ENCODE data around the gene LGALS8. TPM values are rescaled to one million over a fixed set of nuclear protein-coding genes. Genes with fewer than 3 reads are reported as not detected.

Gene LGALS8
- total RNA-seq, 4 donors from 2014 or later, result 32.8 to 83.3 (median 51.9) TPM

- DNase-seq (ENCODE audit: extremely low spot score), result no peak
- intact Hi-C loops (cut with DNase I), result no loop called here
- Histone ChIP-seq H3K4me3 (no peak overlapping the region), H3K27ac (replicated peaks in 1 of 4) (no peak overlapping the region), H3K27me3 (no peaks in the 10 kb centered on the region), H3K36me3 (no peaks in the 10 kb centered on the region), H3K9me3 (no peaks in the 10 kb centered on the region), H3K4me1 (peaks cover 0 to 8% (median 7%) of the 10 kb centered on the region in 4 donors)
- WGBS, result 96% methylated on average over 2 of the region's 2 CpGs
- TF ChIP-seq POLR2AphosphoS5 (IDR thresholded peaks at IDR 0.05) (no peak), CTCF (IDR thresholded peaks at IDR 0.05) (no peak), EP300 (IDR thresholded peaks at IDR 0.05) (no peak), POLR2A (IDR thresholded peaks at IDR 0.05; ENCODE audit: low read depth) (no peak)
Measured at GRCh38 chr1:236492378-236492777, 31.4 kb upstream of the LGALS8 start.

GRCh38 chr1:236494082-236494481, 29.7 kb upstream of the LGALS8 start:
- 95% methylated on average over 11 of the region's 11 CpGs for WGBS
- no peak for DNase-seq (ENCODE audit: extremely low spot score)
- TF ChIP-seq CTCF (IDR thresholded peaks at IDR 0.05), result no peak
- TF ChIP-seq EP300 (IDR thresholded peaks at IDR 0.05), result no peak
- no peak for TF ChIP-seq POLR2AphosphoS5 (IDR thresholded peaks at IDR 0.05)
- TF ChIP-seq POLR2A (IDR thresholded peaks at IDR 0.05; ENCODE audit: low read depth), result no peak
- Histone ChIP-seq H3K9me3 (no peaks in the 10 kb centered on the region), H3K27me3 (no peaks in the 10 kb centered on the region), H3K36me3 (no peaks in the 10 kb centered on the region), H3K27ac (replicated peaks in 1 of 4) (no peak overlapping the region), H3K4me1 (peaks cover 0 to 8% (median 7%) of the 10 kb centered on the region in 4 donors), H3K4me3 (no peak overlapping the region)
- intact Hi-C loops (cut with DNase I), result no loop called here

- DNase-seq (ENCODE audit: extremely low spot score), result no peak
- intact Hi-C loops (cut with DNase I), result no loop called here
- 43% methylated on average over 10 of the region's 10 CpGs for WGBS
- Histone ChIP-seq H3K4me1 (peaks cover 0 to 8% (median 7%) of the 10 kb centered on the region in 4 donors), H3K9me3 (no peaks in the 10 kb centered on the region), H3K4me3 (no peak overlapping the region), H3K36me3 (no peaks in the 10 kb centered on the region), H3K27ac (replicated peaks in 1 of 4) (no peak overlapping the region), H3K27me3 (no peaks in the 10 kb centered on the region)
- TF ChIP-seq POLR2A (IDR thresholded peaks at IDR 0.05; ENCODE audit: low read depth), result no peak
- no peak for TF ChIP-seq EP300 (IDR thresholded peaks at IDR 0.05)
- TF ChIP-seq POLR2AphosphoS5 (IDR thresholded peaks at IDR 0.05), result no peak
- no peak for TF ChIP-seq CTCF (IDR thresholded peaks at IDR 0.05)
Measured at GRCh38 chr1:236494586-236495466, 29.0 kb upstream of the LGALS8 start.

- Histone ChIP-seq H3K36me3 (no peaks in the 10 kb centered on the region), H3K4me1 (peaks cover 0 to 8% (median 7%) of the 10 kb centered on the region in 4 donors), H3K27me3 (no peaks in the 10 kb centered on the region), H3K27ac (replicated peaks in 1 of 4) (no peak overlapping the region), H3K9me3 (no peaks in the 10 kb centered on the region), H3K4me3 (no peak overlapping the region)
- intact Hi-C loops (cut with DNase I), result no loop called here
- 66% methylated on average over 11 of the region's 11 CpGs for WGBS
- DNase-seq (ENCODE audit: extremely low spot score), result no peak
- TF ChIP-seq EP300 (IDR thresholded peaks at IDR 0.05) (no peak), POLR2A (IDR thresholded peaks at IDR 0.05; ENCODE audit: low read depth) (no peak), POLR2AphosphoS5 (IDR thresholded peaks at IDR 0.05) (no peak), CTCF (IDR thresholded peaks at IDR 0.05) (no peak)
Measured at GRCh38 chr1:236495467-236496112, 28.2 kb upstream of the LGALS8 start.

Measured in esophagus muscularis mucosa (tissue), 4 donors.